SU-DHL-6 (cell line): Measurements from ENCODE around the gene FRY.

Experiments used
- EZH2phosphoT487 ChIP-seq: fragments of 200-600 bp; sonication (generic), shearing (Covaris generic); conservative IDR thresholded peaks from 2 replicates; pipeline ENCODE4 v1.6.1; 2018; ENCODE audit warnings: mild to moderate bottlenecking, antibody characterized with exemption, low read length, moderate library complexity, mixed read lengths
- TF ChIP-seq, protein P1 (sequence below): fragments of 200-600 bp; sonication (generic); IDR thresholded peaks from one replicate; pipeline ENCODE4 v1.5.1; 2017; ENCODE audit warnings: antibody characterized with exemption, mild to moderate bottlenecking, low read length, moderate library complexity; ENCODE audit not compliant: insufficient read depth, poor library complexity, severe bottlenecking

DNA sequence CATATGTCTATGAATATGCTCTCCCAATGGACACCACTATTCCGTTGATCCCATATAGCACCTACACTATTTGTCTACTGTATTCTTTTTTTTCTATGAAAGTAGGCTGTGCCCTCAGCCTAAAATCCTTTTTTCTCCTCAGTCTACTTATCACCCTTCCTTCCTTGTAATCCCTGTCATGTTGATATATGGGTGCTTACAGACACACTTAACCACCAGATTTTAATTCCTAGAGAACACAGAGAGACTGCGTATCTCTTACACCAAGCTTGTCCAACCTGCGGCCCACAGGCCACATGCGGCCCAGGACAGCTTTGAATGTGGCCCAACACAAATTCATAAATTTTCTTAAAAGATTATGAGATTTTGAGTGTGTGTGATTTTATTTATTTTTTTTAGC, 182.5 kb downstream of the FRY start:
- TF ChIP-seq, protein P1, sequence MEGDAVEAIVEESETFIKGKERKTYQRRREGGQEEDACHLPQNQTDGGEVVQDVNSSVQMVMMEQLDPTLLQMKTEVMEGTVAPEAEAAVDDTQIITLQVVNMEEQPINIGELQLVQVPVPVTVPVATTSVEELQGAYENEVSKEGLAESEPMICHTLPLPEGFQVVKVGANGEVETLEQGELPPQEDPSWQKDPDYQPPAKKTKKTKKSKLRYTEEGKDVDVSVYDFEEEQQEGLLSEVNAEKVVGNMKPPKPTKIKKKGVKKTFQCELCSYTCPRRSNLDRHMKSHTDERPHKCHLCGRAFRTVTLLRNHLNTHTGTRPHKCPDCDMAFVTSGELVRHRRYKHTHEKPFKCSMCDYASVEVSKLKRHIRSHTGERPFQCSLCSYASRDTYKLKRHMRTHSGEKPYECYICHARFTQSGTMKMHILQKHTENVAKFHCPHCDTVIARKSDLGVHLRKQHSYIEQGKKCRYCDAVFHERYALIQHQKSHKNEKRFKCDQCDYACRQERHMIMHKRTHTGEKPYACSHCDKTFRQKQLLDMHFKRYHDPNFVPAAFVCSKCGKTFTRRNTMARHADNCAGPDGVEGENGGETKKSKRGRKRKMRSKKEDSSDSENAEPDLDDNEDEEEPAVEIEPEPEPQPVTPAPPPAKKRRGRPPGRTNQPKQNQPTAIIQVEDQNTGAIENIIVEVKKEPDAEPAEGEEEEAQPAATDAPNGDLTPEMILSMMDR, result no peak
- no peak for TF ChIP-seq EZH2phosphoT487
